GM19193 (cell line): ENCODE measurements around the gene FCRLB.
A peak's percentile ranks its signal among the peaks of the same experiment; 100 is the strongest.

Source experiments
- POLR2A ChIP-seq: IDR thresholded peaks from 4 replicates; pipeline ENCODE4 v1.6.1; 2011; ENCODE audit not compliant: insufficient read depth, insufficient read length; ENCODE audit errors: extremely low read depth

FCRLB gene

GRCh38 chr1:161720956-161721737, at the start of gene FCRLB:
TSS of gene FCRLB (plus strand) at chr1:161721544. CDS start at chr1:161722673, 1,129 bp downstream.
- TF ChIP-seq POLR2A, result no peak

GRCh38 chr1:161676441-161676840, 44.9 kb upstream of the FCRLB start:
- no peak for TF ChIP-seq POLR2A

GRCh38 chr1:161676958-161677689, 44.2 kb upstream of the FCRLB start:
- TF ChIP-seq POLR2A, result no peak

GRCh38 chr1:161678500-161678899, 42.8 kb upstream of the FCRLB start:
- no peak for TF ChIP-seq POLR2A

GRCh38 chr1:161681879-161682278, 39.5 kb upstream of the FCRLB start:
- TF ChIP-seq POLR2A, result no peak

- no peak for TF ChIP-seq POLR2A
These were observed 32.4 kb upstream of the FCRLB start for GRCh38 chr1:161688946-161689345.

GRCh38 chr1:161691846-161692245, 29.5 kb upstream of the FCRLB start:
- TF ChIP-seq POLR2A, result no peak

GRCh38 chr1:161702250-161702649, 19.1 kb upstream of the FCRLB start:
- no peak for TF ChIP-seq POLR2A

GRCh38 chr1:161705537-161705936, 15.8 kb upstream of the FCRLB start:
- no peak for TF ChIP-seq POLR2A

- TF ChIP-seq POLR2A, result no peak
These were observed 15.2 kb upstream of the FCRLB start for GRCh38 chr1:161706113-161706481.

- peak; percentile 83 for TF ChIP-seq POLR2A
These were observed 14.6 kb upstream of the FCRLB start, which contains the start of gene FCRLA for GRCh38 chr1:161706482-161707347. TSS of gene FCRLA (plus strand) at chr1:161707229. CDS start at chr1:161707265, 36 bp downstream.

- no peak for TF ChIP-seq POLR2A
These were observed 13.8 kb upstream of the FCRLB start for GRCh38 chr1:161707503-161707902.

- TF ChIP-seq POLR2A, result no peak
These were observed 12.0 kb upstream of the FCRLB start for GRCh38 chr1:161709373-161709772.

- no peak for TF ChIP-seq POLR2A
These were observed 10.8 kb upstream of the FCRLB start for GRCh38 chr1:161710560-161710959.
